GM06990 (cell line): ENCODE results near the gene RGS10.

ENCODE experiments used
- DNase-seq: peaks from one replicate; pipeline ENCODE4 v3.0.0-alpha.2; 2011; ENCODE audit not compliant: insufficient read length; ENCODE audit errors: extremely low read depth
- H3K27me3 ChIP-seq: replicated peaks from 2 replicates; pipeline ENCODE4 v1.6.0; 2011; ENCODE audit warnings: low read length; ENCODE audit not compliant: control insufficient read depth, insufficient read depth
- H3K36me3 ChIP-seq: 2 replicates; pipeline ENCODE4 v1.5.1; 2011; ENCODE audit warnings: low read length; ENCODE audit not compliant: control insufficient read depth, insufficient read depth
- H3K4me3 ChIP-seq: replicated peaks from 2 replicates; pipeline ENCODE4 v1.5.1; 2011; ENCODE audit warnings: low read depth, mild to moderate bottlenecking, control low read depth, low read length
- TF ChIP-seq, protein P1 (sequence below): IDR thresholded peaks from 2 replicates; pipeline ENCODE4 v1.5.1; 2011; ENCODE audit warnings: low read length, control low read depth, mild to moderate bottlenecking, inconsistent platforms; ENCODE audit not compliant: insufficient read depth, poor library complexity, severe bottlenecking

The RGS10 gene

DNA sequence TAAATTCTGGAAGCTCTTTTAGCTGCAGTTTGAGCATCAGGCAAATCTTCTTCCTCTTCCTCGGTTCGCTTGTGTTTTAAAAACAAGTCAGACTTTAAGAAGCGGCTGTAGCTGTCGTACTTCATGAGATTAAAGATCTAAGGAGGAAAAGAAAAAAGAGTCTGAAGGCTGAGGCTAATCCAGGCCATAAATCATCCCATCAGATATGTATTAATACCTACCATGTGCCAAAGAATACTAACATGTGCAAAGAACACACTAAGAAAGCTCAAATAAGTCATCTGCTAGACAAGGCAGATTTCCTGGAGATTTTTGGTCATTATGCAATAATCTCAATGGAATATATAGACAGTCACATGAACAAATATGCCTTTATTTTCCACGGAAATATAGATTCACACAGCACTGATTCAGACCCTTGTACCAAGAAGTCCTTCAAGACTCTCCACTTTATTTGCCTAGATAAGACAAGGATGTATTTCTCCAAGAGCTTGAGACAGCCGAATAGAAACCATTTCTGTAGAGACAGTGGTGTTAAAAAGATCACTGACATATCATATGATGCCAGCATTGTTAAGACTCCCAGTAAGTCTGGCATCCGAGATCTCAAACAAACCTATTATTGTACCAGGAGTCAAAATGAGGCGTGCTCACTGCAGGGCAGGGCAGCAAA lies 42.3 kb downstream of the RGS10 start:
- no peak for DNase-seq
- Histone ChIP-seq H3K4me3 (no peak overlapping the region), H3K36me3 (peaks cover 11% of the 10 kb centered on the region), H3K27me3 (no peaks in the 10 kb centered on the region)
- TF ChIP-seq, protein P1, sequence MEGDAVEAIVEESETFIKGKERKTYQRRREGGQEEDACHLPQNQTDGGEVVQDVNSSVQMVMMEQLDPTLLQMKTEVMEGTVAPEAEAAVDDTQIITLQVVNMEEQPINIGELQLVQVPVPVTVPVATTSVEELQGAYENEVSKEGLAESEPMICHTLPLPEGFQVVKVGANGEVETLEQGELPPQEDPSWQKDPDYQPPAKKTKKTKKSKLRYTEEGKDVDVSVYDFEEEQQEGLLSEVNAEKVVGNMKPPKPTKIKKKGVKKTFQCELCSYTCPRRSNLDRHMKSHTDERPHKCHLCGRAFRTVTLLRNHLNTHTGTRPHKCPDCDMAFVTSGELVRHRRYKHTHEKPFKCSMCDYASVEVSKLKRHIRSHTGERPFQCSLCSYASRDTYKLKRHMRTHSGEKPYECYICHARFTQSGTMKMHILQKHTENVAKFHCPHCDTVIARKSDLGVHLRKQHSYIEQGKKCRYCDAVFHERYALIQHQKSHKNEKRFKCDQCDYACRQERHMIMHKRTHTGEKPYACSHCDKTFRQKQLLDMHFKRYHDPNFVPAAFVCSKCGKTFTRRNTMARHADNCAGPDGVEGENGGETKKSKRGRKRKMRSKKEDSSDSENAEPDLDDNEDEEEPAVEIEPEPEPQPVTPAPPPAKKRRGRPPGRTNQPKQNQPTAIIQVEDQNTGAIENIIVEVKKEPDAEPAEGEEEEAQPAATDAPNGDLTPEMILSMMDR: no peak

GRCh38 chr10:119499677-119500002 lies 42.9 kb downstream of the RGS10 start:
- TF ChIP-seq, protein P1: no peak
- DNase-seq: no peak
- Histone ChIP-seq H3K36me3 (peaks cover 7% of the 10 kb centered on the region), H3K27me3 (no peaks in the 10 kb centered on the region), H3K4me3 (no peak overlapping the region)

DNA sequence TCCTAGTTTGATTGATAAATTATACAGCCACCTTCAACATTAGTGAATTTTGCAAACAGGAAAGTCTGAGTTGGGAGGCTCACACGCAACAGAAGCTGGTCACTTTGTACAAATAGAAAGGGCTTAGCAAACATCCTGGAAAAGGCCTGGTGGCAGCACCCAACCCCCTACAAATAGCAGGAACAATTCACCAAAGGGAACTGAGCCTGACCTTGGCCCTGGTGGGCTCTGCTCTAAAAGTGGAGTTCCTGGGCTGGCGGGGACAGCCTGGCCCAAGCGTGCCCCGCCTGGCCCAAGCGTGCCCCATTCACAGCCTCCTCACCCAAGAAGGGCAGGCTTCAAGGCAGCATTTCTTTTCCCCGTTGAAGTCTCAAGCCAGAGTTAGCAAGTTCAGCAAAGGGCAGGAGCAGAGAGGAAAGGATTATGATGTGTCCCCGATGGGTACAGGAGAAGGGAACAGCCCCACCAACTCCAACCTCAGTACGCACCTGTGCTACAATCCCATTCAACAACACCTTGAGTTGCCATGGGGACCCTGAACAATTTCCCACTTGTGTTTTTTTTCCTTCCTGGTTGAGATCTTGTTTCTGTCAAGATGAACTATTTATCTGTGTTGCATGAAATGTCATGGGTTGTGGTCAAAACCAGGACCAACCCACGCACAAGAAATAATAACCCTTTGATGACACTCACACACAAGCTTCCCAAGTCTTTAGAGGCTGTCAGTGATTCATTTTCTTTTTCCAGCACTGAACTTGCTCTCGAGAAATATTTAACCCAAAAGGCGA lies 43.4 kb downstream of the RGS10 start:
- no peak for DNase-seq
- Histone ChIP-seq H3K36me3 (peaks cover 6% of the 10 kb centered on the region), H3K4me3 (no peak overlapping the region), H3K27me3 (no peaks in the 10 kb centered on the region)
- TF ChIP-seq, protein P1: no peak

DNA sequence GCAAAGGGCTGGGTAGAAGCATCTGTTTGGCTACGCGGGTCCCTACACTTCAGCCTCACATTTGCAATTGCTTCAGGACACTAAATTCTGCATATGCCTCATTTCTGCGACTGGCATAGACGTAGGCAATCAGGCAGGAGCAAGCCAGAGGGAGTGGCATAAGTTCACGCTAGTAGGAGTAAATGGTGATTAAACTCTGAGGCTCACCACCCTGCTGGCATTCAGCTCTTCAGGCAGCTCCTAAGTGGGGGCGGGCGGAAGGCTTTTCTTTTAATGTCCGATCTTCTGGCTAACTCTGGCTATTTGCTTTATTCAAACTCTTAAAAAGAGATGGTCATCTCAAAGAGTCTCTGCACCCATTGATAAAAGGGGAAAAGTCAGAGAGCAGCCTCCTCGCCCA lies 45.3 kb downstream of the RGS10 start:
- Histone ChIP-seq H3K36me3 (no peaks in the 10 kb centered on the region; the same call in 1 of the 2 replicates), H3K27me3 (no peaks in the 10 kb centered on the region), H3K4me3 (no peak overlapping the region)
- TF ChIP-seq, protein P1: no peak
- no peak for DNase-seq

- H3K27me3 ChIP-seq: no peaks in the 10 kb centered on the region
- TF ChIP-seq, protein P1: no peak
- DNase-seq: no peak
Observed at GRCh38 chr10:119496273-119496672, 46.2 kb downstream of the RGS10 start.

More at GRCh38 chr10:119496273-119496672, 46.2 kb downstream of the RGS10 start:
- Histone ChIP-seq H3K36me3 (no peaks in the 10 kb centered on the region; the same call in 1 of the 2 replicates), H3K4me3 (no peak overlapping the region)
